Measurements from ENCODE around the gene CPA2. TPM values are rescaled to one million over a fixed set of nuclear protein-coding genes. Genes with fewer than 3 reads are reported as not detected.

The CPA2 gene
- polyA plus RNA-seq, 1 of the 3 experiments (the other 2 are of a cell fraction) = 0.03 TPM

- Histone ChIP-seq H3F3A (replicated peaks; ENCODE audit: insufficient read depth) (no peaks in the 10 kb centered on the region), H4K20me1 (ENCODE audit: insufficient read depth) (no peaks in the 10 kb centered on the region), H3K27me3 (ENCODE audit: insufficient read depth) (no peaks in the 10 kb centered on the region), H3K4me1 (ENCODE audit: control insufficient read depth in 1 of 2, insufficient read depth in 2 of 2, low read depth in 1 of 2, low read length in 1 of 2) (peaks cover 2 to 12% of the 10 kb centered on the region in 2 experiments; a peak in 3 of 4 replicates), H3K9me3 (no peaks in the 10 kb centered on the region), H3K9me2 (no peaks in the 10 kb centered on the region), H2AFZ (ENCODE audit: low read depth) (no peak overlapping the region), H3K79me2 (ENCODE audit: insufficient read depth) (no peaks in the 10 kb centered on the region), H3K4me2 (no peak overlapping the region), H3K9ac (no peak overlapping the region), H3K36me3 (replicated peaks in 1 of 2; ENCODE audit: control insufficient read depth in 1 of 2, insufficient read depth in 2 of 2, low read length in 1 of 2) (no peaks in the 10 kb centered on the region), H3K27ac (ENCODE audit: low read depth in 2 of 2, low read length in 1 of 2) (no peak overlapping the region), H3K4me3 (ENCODE audit: low read depth in 2 of 2, low read length in 1 of 2) (no peak overlapping the region)
- ChIA-PET POLR2A (no interaction called here), CTCF (interaction anchor here (0.6 to 3.5 kb wide), 4 partner anchors 163 to 448 kb away, joined by 3 to 12 read pairs (median 3); no protein-coding TSS in a partner anchor)
- 93% methylated on average over 1 of the region's 1 CpG for WGBS (ENCODE audit: low lambda C conversion rate)
- TF ChIP-seq REST (IDR thresholded peaks at IDR 0.05; ENCODE audit: low read depth, low read length) = no peak
- no peak for TF ChIP-seq FOSL2 (IDR thresholded peaks at IDR 0.05; ENCODE audit: borderline replicate concordance, low read depth)
- TF ChIP-seq ELF1 (IDR thresholded peaks at IDR 0.05) = no peak
- no peak for TF ChIP-seq TCF12 (IDR thresholded peaks at IDR 0.05)
- no peak for TF ChIP-seq RAD21 (IDR thresholded peaks at IDR 0.05; ENCODE audit: low read length)
- TF ChIP-seq USF1 (IDR thresholded peaks at IDR 0.05; ENCODE audit: borderline replicate concordance, low read depth) = no peak
- no peak for TF ChIP-seq RXRA (IDR thresholded peaks at IDR 0.05; ENCODE audit: borderline replicate concordance, low read depth)
- no peak for TF ChIP-seq GABPA (IDR thresholded peaks at IDR 0.05; ENCODE audit: low read depth)
- TF ChIP-seq TEAD4 (IDR thresholded peaks at IDR 0.05; ENCODE audit: borderline replicate concordance, insufficient read depth) = no peak
- TF ChIP-seq YY1 (IDR thresholded peaks at IDR 0.05; ENCODE audit: low read depth) = no peak
- no peak for TF ChIP-seq EZH2phosphoT487 (IDR thresholded peaks at IDR 0.05; ENCODE audit: borderline replicate concordance, low read depth)
- no peak for TF ChIP-seq GATA2 (CRISPR knock-in tag; IDR thresholded peaks at IDR 0.05)
- TF ChIP-seq CTCF (IDR thresholded peaks at IDR 0.05) = no peak
- no peak for DNase-seq
Observed at GRCh38 chr7:130274296-130274695, 7.6 kb downstream of the CPA2 start.
